Trophoblast cell (in vitro differentiated cells and primary cell): ENCODE data around the gene PFDN1.
A peak's percentile ranks its signal among the peaks of the same experiment; 100 is the strongest.

ENCODE experiments used
- DNase-seq, 2 donors: peaks; one replicate each; pipeline ENCODE4 v3.0.0-alpha.2; 2016
- H2AFZ ChIP-seq: 2 replicates; pipeline ENCODE4 v1.6.1; 2013; ENCODE audit warnings: low read length, moderate library complexity, mild to moderate bottlenecking; ENCODE audit not compliant: insufficient read depth, poor library complexity
- H2AK5ac ChIP-seq: 2 replicates; pipeline ENCODE4 v1.6.1; 2013; ENCODE audit warnings: mild to moderate bottlenecking, low read length
- H2BK120ac ChIP-seq: 2 replicates; pipeline ENCODE4 v1.6.1; 2013; ENCODE audit warnings: low read length, mild to moderate bottlenecking, moderate library complexity; ENCODE audit not compliant: insufficient read depth, poor library complexity
- H2BK12ac ChIP-seq: 2 replicates; pipeline ENCODE4 v1.6.1; 2013; ENCODE audit warnings: mild to moderate bottlenecking, low read length, moderate library complexity
- H2BK5ac ChIP-seq: 2 replicates; pipeline ENCODE4 v1.6.1; 2013; ENCODE audit warnings: low read length, low read depth, moderate library complexity, mild to moderate bottlenecking; ENCODE audit not compliant: poor library complexity
- H3K14ac ChIP-seq: 2 replicates; pipeline ENCODE4 v1.6.1; 2013; ENCODE audit warnings: mild to moderate bottlenecking, low read length
- H3K18ac ChIP-seq: 2 replicates; pipeline ENCODE4 v1.6.1; 2013; ENCODE audit warnings: mild to moderate bottlenecking, low read length
- H3K23ac ChIP-seq: 2 replicates; pipeline ENCODE4 v1.6.1; 2013; ENCODE audit warnings: low read length
- H3K27ac ChIP-seq: 2 replicates; pipeline ENCODE4 v1.5.1; 2013; ENCODE audit warnings: low read depth, mild to moderate bottlenecking, inconsistent platforms, low read length, moderate library complexity
- H3K27me3 ChIP-seq: 2 replicates; pipeline ENCODE4 v1.6.1; 2013; ENCODE audit warnings: inconsistent platforms, mild to moderate bottlenecking, low read length, moderate library complexity; ENCODE audit not compliant: insufficient read depth
- H3K36me3 ChIP-seq, 2 experiments: 1 replicate in 1 of 2; 2 replicates in 1 of 2; pipeline ENCODE4 v1.6.1; 2013; ENCODE audit warnings: low read length in 2 of 2, mild to moderate bottlenecking in 2 of 2, moderate library complexity in 1 of 2; ENCODE audit not compliant: insufficient read depth in 2 of 2, control insufficient read depth in 1 of 2
- H3K4ac ChIP-seq: 2 replicates; pipeline ENCODE4 v1.6.1; 2013; ENCODE audit warnings: low read depth, mild to moderate bottlenecking, low read length, moderate library complexity
- H3K4me1 ChIP-seq, 2 experiments: 1 replicate in 1 of 2; 2 replicates in 1 of 2; pipeline ENCODE4 v1.6.1; 2013; ENCODE audit warnings: low read length in 2 of 2, mild to moderate bottlenecking in 2 of 2, moderate library complexity in 1 of 2; ENCODE audit not compliant: insufficient read depth in 2 of 2, control insufficient read depth in 1 of 2
- H3K4me2 ChIP-seq: 2 replicates; pipeline ENCODE4 v1.6.1; 2013; ENCODE audit warnings: inconsistent platforms, mild to moderate bottlenecking, low read length, moderate library complexity
- H3K4me3 ChIP-seq: 2 replicates; pipeline ENCODE4 v1.5.1; 2013; ENCODE audit warnings: mild to moderate bottlenecking, low read depth, low read length, inconsistent platforms
- H3K79me1 ChIP-seq: one replicate; pipeline ENCODE4 v1.6.1; 2013; ENCODE audit warnings: low read length
- H3K79me2 ChIP-seq: 2 replicates; pipeline ENCODE4 v1.6.1; 2013; ENCODE audit warnings: low read length, mild to moderate bottlenecking; ENCODE audit not compliant: control insufficient read depth, insufficient read depth, poor library complexity
- H3K9ac ChIP-seq: 2 replicates; pipeline ENCODE4 v1.6.1; 2013; ENCODE audit warnings: mild to moderate bottlenecking, low read length
- H3K9me3 ChIP-seq: 2 replicates; pipeline ENCODE4 v1.6.1; 2013; ENCODE audit warnings: low read depth, mild to moderate bottlenecking, control low read depth, inconsistent platforms, low read length; ENCODE audit not compliant: insufficient read depth
- H4K12ac ChIP-seq: 2 replicates; pipeline ENCODE4 v1.6.1; 2013; ENCODE audit warnings: low read depth, mild to moderate bottlenecking, low read length, moderate library complexity
- H4K8ac ChIP-seq: 2 replicates; pipeline ENCODE4 v1.6.1; 2013; ENCODE audit warnings: low read depth, mild to moderate bottlenecking, low read length, moderate library complexity
- H4K91ac ChIP-seq: one replicate; pipeline ENCODE4 v1.6.1; 2013; ENCODE audit warnings: low read depth, mild to moderate bottlenecking, low read length, moderate library complexity
- WGBS: extraction: QIAGEN DNeasy Blood & Tissue Kit; methylation state at CpG from one replicate; pipeline ENCODE4 v1.1.7; 2013; ENCODE audit warnings: missing lambda C conversion rate; ENCODE audit not compliant: insufficient read length, insufficient coverage; ENCODE audit errors: extremely low coverage; 5-methylcytosine and 5-hydroxymethylcytosine counted together

The PFDN1 gene

GRCh38 chr5:140252470-140253126 lies 50.3 kb downstream of the PFDN1 start:
- Histone ChIP-seq H2BK120ac (no peak overlapping the region), H3K36me3 (peaks cover 0 to 2% of the 10 kb centered on the region in 2 experiments), H3K4me2 (no peak overlapping the region), H3K14ac (peak overlapping the region; percentile 12), H3K79me1 (peaks cover 1% of the 10 kb centered on the region), H2AK5ac (peak overlapping the region; percentile 12), H3K9me3 (no peaks in the 10 kb centered on the region), H3K27me3 (no peaks in the 10 kb centered on the region), H3K23ac (no peak overlapping the region), H2BK5ac (no peak overlapping the region), H3K9ac (no peak overlapping the region), H3K4me3 (no peak overlapping the region), H3K4me1 (peaks cover 11 to 18% of the 10 kb centered on the region in 2 experiments), H4K91ac (no peak overlapping the region), H4K8ac (no peak overlapping the region), H3K4ac (no peak overlapping the region), H3K27ac (peak overlapping the region; percentile 66), H3K79me2 (no peaks in the 10 kb centered on the region), H2BK12ac (peak overlapping the region; percentile 34), H3K18ac (peak overlapping the region; percentile 41), H2AFZ (no peak overlapping the region), H4K12ac (no peak overlapping the region)
- WGBS, result no CpG with 5 or more reads among the region's 10 CpGs
- DNase-seq, result no peak

DNA sequence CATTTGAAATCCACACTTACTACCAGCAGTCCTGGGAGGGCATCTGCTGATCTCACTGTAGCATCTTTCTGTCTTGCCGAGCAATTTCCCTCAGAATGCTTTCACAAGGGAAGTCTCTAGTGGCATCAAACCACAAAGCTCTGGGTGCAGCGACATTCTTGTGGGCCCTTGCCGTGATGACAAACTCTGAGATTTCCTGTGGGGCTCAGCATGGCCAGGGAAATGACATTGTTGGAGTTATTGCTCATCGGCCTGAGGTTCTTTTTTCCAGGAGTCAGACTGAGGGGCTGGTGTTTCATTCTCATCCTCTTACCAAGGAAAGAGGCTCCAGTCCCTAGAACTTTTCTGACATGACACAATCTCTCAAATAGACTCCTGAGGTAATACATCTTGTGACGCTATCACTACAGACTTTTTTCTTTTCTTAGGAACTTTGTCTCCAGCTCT lies 51.4 kb downstream of the PFDN1 start:
- H3K4ac ChIP-seq, result no peak overlapping the region
- H3K23ac ChIP-seq, result no peak overlapping the region
- no peak overlapping the region for H2BK5ac ChIP-seq
- H2BK120ac ChIP-seq, result no peak overlapping the region
- H3K79me1 ChIP-seq, result peaks cover 1% of the 10 kb centered on the region
- WGBS, result no CpG with 5 or more reads among the region's 5 CpGs
- no peaks in the 10 kb centered on the region for H3K27me3 ChIP-seq
- H3K4me2 ChIP-seq, result no peak overlapping the region
- no peaks in the 10 kb centered on the region for H3K9me3 ChIP-seq
- no peak overlapping the region for H2AFZ ChIP-seq
- H3K27ac ChIP-seq, result peak overlapping the region; percentile 66
- H3K9ac ChIP-seq, result no peak overlapping the region
- DNase-seq, result peak; percentile 27 to 43
- no peak overlapping the region for H4K12ac ChIP-seq
- no peak overlapping the region for H3K14ac ChIP-seq
- H3K79me2 ChIP-seq, result no peaks in the 10 kb centered on the region
- peaks cover 12 to 26% of the 10 kb centered on the region in 2 experiments for H3K4me1 ChIP-seq
- peaks cover 0 to 2% of the 10 kb centered on the region in 2 experiments for H3K36me3 ChIP-seq
- H4K91ac ChIP-seq, result no peak overlapping the region
- no peak overlapping the region for H4K8ac ChIP-seq
- no peak overlapping the region for H3K4me3 ChIP-seq
- H2BK12ac ChIP-seq, result no peak overlapping the region
- no peak overlapping the region for H3K18ac ChIP-seq
- no peak overlapping the region for H2AK5ac ChIP-seq

DNA sequence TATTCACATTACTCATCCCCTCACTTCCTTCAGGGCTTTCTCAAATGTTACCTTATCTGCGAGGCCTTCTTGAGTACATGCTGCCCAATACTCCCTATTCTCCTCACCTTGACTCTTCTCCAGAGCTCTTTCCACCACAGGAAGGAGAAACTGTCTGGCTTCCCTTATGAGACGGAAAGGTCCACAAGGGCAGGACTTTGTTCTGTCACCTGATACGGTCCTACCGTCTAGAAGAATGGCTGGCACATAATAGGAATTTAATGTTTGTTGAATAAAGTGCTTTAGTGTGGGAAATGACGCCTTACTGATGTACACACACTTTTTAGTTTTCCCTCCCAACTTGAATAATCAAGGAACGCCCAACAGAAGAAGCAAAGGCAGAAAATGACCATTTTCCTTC lies 52.5 kb downstream of the PFDN1 start:
- no peak overlapping the region for H3K4me3 ChIP-seq
- no peak overlapping the region for H3K9ac ChIP-seq
- H3K4me2 ChIP-seq, result no peak overlapping the region
- H3K23ac ChIP-seq, result no peak overlapping the region
- H3K14ac ChIP-seq, result no peak overlapping the region
- no peaks in the 10 kb centered on the region for H3K27me3 ChIP-seq
- H3K36me3 ChIP-seq, result peaks cover 2 to 3% of the 10 kb centered on the region in 2 experiments
- peaks cover 20 to 35% of the 10 kb centered on the region in 2 experiments for H3K4me1 ChIP-seq
- H3K79me2 ChIP-seq, result no peaks in the 10 kb centered on the region
- no peak overlapping the region for H4K12ac ChIP-seq
- no peaks in the 10 kb centered on the region for H3K9me3 ChIP-seq
- no peak overlapping the region for H2BK12ac ChIP-seq
- no peak overlapping the region for H2BK120ac ChIP-seq
- no peak overlapping the region for H2BK5ac ChIP-seq
- DNase-seq, result no peak
- no peak overlapping the region for H2AFZ ChIP-seq
- no peak overlapping the region for H3K27ac ChIP-seq
- no peak overlapping the region for H3K4ac ChIP-seq
- H2AK5ac ChIP-seq, result no peak overlapping the region
- H3K79me1 ChIP-seq, result peaks cover 7% of the 10 kb centered on the region
- H3K18ac ChIP-seq, result no peak overlapping the region
- H4K91ac ChIP-seq, result no peak overlapping the region
- H4K8ac ChIP-seq, result no peak overlapping the region
- no CpG with 5 or more reads among the region's 6 CpGs for WGBS

GRCh38 chr5:140249536-140249935 lies 53.4 kb downstream of the PFDN1 start:
- H3K36me3 ChIP-seq, result peaks cover 3 to 7% of the 10 kb centered on the region in 2 experiments
- no peak overlapping the region for H2BK5ac ChIP-seq
- no peaks in the 10 kb centered on the region for H3K27me3 ChIP-seq
- no peak overlapping the region for H4K91ac ChIP-seq
- H3K4me3 ChIP-seq, result no peak overlapping the region
- H3K79me2 ChIP-seq, result no peaks in the 10 kb centered on the region
- H3K27ac ChIP-seq, result no peak overlapping the region
- no peak overlapping the region for H3K4me2 ChIP-seq
- H3K18ac ChIP-seq, result no peak overlapping the region
- no peak overlapping the region for H2BK12ac ChIP-seq
- no peak overlapping the region for H3K14ac ChIP-seq
- no peak overlapping the region for H2BK120ac ChIP-seq
- WGBS, result no CpG with 5 or more reads among the region's 5 CpGs
- peaks cover 7% of the 10 kb centered on the region for H3K79me1 ChIP-seq
- H3K9me3 ChIP-seq, result no peaks in the 10 kb centered on the region
- no peak overlapping the region for H3K23ac ChIP-seq
- no peak overlapping the region for H3K4ac ChIP-seq
- peaks cover 21 to 41% of the 10 kb centered on the region in 2 experiments for H3K4me1 ChIP-seq
- no peak overlapping the region for H4K8ac ChIP-seq
- no peak overlapping the region for H3K9ac ChIP-seq
- no peak overlapping the region for H4K12ac ChIP-seq
- no peak for DNase-seq
- H2AK5ac ChIP-seq, result no peak overlapping the region
- no peak overlapping the region for H2AFZ ChIP-seq
